Activated CD8-positive, alpha-beta memory T cell treated with anti-CD3 and anti-CD28 coated beads, Interleukin-2, amount 50 U/mL, for 4 hours (primary cell): ENCODE results near the gene ABCA10.

Source experiments
- DNase-seq: peaks from one replicate; pipeline ENCODE4 v3.0.0-alpha.2; 2020

ABCA10 gene

GRCh38 chr17:69154267-69154666 lies 74.4 kb downstream of the ABCA10 start:
- no peak for DNase-seq

DNA sequence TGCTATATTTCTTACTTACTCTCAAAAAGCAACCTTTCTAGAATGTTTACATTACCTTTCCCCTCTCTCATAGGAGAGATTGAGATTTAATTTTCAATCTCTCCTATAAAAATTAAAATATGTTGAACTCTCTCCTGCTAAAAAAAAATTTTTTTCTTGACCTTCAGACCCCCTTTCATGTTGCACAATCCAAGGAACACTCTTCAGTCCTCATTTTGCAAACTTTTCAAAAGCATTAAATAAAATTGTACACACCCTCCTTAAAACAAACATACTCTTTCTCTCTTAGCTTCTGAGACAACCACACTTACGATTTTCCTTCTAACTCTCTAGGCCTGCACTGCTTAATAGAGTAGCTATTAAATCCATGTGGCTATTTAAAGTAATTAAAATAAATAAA lies 78.3 kb downstream of the ABCA10 start:
- DNase-seq, result no peak

GRCh38 chr17:69147460-69147859 lies 81.2 kb downstream of the ABCA10 start:
- no peak for DNase-seq

DNA sequence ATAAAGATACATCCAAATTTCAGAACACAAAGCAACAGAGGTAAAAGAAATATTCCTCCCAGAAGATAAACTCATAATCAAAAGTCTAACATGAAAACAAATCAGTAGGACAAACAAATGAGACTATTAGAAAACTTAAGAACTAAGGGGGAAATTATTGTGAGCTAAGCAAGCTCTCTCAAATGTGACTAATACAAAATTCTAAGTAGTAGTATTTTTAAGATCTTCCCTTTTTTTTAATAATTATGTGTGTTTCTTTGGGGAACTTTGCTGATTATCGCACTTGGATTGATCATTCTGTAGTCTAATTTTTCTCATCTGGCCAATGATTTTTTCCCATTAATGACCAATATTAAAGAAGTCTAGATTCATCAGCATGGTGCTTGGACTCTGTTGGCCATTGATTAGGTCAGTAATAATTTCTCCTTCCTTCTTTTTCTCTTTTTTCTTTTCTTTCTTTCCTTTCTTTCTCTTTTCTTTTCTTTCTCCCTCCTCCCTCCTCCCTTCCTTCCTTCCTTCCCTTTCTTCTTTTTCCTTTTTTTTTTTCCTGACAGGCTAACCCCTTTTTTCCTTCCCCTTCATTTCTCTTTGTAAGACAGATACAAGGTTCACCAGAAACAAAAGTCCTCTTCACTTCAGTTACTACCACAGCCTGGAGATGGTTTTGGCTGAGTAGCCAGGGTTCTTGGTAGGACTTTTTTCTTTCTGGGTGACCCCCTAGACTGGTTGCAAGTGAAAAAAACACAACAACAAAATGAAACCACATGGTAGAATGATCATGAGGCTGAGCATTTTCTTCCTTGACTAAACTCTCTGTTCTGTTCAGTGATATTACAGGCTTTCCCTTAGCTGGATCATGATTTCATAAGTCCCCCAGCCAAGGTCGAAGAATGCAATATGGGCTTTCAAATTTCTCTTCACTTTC lies 84.0 kb downstream of the ABCA10 start:
- DNase-seq, result no peak

DNA sequence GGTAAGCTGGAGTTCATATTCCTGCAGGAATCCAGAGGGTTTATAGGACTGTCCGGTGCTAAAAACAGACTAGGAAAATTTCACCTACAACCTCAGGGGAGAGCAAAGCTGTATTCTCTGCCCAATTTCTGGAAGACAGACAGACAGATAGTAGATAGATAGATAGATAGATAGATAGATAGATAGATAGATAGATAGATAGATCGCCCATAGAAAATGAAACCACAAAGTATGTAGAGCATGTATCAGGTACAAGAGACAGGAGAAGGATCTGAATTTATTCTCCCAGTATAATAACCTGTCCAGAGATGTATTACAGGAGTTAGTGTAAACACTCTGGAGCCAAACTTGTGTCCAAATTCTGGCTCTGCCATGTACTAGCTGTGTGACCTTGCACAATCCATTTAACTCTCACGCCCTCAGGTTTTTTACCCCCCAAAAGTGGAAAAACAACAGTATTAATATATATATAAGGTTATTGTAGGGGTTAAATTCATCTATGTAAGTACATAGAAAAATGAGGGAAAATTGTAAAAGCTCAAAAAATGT lies 84.9 kb downstream of the ABCA10 start:
- no peak for DNase-seq

- no peak for DNase-seq
Observed at GRCh38 chr17:69143151-69143550, 85.5 kb downstream of the ABCA10 start.

DNA sequence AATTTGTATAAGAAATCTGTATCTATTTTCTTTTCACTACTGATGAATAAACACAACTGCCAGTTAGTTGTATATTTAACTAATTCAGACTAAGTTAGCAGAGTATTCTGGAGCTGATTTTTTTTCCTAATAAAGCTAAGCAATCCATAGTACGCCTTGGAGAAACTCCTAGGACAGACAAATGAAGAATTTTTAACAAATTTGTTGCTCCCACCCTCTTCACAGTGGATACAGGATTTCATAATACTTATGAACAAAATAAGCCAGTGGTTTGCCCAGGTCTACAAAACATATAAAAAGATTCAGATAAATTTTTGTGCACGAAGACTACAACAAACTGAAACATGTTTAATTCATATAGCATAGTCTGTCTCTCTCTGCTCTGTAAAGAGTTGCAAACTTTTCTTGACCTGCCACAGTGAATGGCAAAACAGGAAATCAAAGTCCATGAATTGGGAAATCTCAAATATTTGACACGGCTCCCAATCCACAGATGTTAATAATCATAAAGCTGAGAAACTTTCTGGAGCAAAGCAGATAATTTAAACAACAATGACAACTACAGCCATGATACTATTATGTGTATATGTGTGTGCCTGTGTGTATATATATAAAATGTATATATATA lies 86.3 kb downstream of the ABCA10 start:
- DNase-seq, result no peak

GRCh38 chr17:69141431-69142174 lies 87.0 kb downstream of the ABCA10 start, which contains the start of gene ABCA6:
TSS of gene ABCA6 (minus strand) at chr17:69141895. CDS start at chr17:69140703, 1,192 bp downstream.
- DNase-seq, result no peak

- DNase-seq, result no peak
Observed at GRCh38 chr17:69134112-69134511, 94.5 kb downstream of the ABCA10 start.

GRCh38 chr17:69130627-69131296 lies 97.9 kb downstream of the ABCA10 start:
- no peak for DNase-seq

- no peak for DNase-seq
Observed at GRCh38 chr17:69123626-69124025, 105.0 kb downstream of the ABCA10 start.

- no peak for DNase-seq
Observed at GRCh38 chr17:69122065-69122464, 106.6 kb downstream of the ABCA10 start.

DNA sequence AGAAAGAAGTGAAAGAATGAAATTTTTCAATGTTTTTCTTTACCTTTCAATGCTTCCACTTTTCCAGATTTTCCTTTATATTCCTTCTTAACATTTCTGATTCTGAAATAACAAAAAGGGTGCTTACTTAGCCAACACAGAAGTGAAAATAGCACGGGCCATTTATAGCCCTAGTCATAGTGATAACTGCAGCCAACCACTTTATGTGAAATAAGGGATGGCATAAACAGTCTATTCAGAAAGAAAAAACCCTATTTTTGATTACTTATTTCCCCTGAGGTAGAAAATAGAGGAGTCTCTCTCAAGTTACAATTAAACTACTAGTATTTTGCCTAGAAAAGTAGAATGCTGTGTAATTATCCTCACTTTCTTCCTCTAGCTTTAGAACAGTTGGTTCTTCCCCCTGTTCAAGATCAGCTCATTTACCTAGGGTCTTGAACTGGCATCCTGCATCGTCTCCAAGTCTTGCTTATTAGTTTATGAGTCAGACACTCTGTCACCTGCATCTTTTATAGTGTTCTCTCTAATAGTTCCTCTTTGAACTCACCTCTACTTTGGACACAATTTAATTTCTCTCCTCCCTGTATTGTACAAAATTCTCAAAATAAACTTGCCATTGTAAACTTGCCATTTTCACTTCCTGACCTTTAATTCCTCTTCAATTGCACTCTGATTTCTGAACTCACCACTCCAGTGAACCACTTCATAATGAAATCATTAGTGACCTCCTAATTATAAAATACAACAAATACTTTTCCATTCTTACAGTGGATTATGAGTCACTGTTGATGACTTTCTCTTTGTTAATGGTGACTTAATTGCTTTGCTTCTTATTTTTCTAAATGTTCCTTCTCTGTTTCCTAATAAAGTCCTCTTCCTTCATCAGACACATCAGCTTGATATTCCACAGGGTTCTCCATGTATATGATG lies 110.5 kb downstream of the ABCA10 start:
- no peak for DNase-seq

DNA sequence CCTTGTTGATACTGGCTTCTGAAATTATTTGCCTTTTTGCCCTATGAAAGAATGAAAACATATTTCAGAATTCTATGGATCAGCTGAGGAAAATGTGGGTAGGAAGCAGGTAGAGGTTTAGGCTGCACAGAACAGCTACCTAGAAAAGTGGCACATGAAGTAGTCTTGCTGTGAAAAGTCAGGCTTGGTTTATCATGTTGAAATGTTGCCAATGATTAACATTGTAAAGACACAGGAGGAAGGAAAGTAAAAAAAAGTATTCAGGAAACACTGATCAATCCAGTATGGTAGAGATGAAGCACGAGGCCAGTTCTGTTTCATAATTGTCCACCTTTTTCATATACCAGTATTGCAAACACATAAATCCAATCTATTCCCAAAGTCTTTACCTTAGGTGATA lies 116.8 kb downstream of the ABCA10 start:
- DNase-seq, result no peak

GRCh38 chr17:69105907-69106730 lies 122.5 kb downstream of the ABCA10 start:
- no peak for DNase-seq

DNA sequence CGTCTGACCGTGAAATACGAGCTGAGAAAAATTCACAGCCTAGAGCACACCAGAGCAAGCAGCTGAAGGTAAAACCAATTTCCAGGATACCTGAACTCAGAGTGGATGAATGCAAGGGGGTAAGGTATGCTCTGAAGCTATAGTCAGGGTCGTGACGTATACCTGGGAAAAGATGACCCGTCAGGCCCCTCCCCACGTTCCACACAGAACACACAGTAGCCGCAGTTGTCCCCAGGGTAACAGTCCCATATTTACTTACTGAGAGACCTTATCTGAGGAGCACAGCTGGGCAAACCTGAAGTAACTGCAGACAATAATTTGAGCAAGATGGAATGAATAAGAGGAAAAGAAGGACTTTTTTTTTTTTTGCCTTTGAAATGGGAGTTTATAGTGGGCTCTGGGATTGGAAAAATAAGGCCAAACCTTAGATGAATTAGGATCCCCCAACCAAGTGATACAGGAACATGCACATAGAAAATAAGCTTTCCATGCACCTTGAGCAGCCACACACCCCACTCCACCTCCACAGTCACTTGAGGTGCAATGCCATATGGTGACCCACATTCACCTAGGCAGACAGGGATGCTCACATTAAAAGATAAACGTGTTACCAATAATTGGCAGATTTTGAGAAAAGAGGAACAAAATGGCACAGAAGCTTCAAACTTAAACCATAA lies 124.9 kb downstream of the ABCA10 start:
- DNase-seq, result no peak

DNA sequence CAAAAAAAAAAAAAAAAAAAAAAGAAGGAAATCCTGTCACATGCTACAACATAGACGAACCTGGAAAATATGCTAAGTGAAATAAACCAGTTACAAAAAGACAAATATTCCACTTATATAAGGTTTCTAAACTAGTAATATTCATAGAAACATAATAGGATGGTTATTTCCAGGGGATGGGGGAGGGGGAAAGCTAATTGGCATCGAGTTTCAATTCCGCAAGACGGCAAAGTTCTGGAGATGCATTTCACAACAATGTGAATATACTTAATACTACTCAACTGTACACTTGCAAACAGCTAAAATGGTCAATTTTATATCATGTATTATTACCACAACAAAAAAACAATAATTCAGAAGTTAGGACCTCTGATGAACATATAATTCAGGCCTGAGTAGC lies 130.0 kb downstream of the ABCA10 start:
- DNase-seq, result no peak
